Dedifferentiated amniotic fluid mesenchymal stem cell (primary cell): Measurements from ENCODE around the gene GRK5.

Experiments
- DNase-seq: peaks from one replicate; pipeline ENCODE4 v3.0.0-alpha.2; 2016; ENCODE audit errors: extremely low spot score

Gene GRK5

DNA sequence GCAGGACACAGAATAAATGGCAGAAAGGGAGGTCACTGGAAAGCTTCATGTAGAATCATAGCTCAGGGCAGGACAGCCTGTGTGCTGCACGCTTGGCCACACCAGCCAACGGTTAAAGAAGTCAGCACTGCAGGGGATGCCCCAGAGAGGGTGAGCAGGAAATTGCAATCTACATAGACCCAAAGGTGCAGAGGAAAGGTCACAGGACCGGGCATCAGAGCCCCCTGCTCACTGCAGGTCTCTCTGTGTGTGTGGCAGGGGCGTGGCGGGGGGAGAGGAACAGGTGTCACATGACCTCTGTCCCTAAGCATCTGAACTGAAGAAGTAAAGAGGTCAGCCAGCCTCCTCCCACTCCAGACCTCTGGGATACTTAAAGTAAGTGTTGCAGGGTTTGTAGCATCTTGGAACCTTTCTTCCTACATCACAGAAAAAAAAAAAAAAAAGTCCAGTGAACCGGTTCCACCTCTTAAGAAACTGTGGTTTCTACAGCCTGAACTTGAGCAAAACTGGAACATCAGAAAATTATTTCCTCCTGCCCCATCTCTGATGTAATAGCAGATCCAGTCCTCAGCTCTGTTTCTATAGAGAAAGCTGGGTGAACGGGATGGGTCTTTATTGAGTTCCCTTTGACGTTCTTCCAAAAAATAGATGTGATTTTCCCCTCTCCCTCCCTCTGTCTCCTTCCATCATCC lies 270.9 kb downstream of the GRK5 start:
- no peak for DNase-seq

- no peak for DNase-seq
Observed at GRCh38 chr10:119478811-119479341, 271.5 kb downstream of the GRK5 start.

DNA sequence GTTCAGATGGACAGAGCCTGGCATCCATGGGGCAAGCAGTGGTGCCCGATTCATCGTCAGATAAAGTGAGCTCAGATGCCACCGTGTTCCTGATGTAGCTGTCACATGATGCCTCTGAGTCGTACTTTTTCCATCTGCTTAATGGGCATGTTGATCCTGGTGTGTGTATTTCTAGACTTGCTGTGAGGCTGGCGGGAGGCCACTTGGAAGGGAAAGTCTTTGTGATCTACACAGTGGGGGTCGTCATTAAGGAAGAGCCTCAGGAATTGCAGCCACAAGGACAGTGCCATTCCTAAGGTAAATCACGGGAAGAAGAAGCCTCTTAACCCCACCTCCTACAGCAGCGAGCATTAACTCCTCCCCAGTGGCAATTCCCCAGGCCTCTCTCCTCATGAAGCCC lies 272.2 kb downstream of the GRK5 start:
- DNase-seq, result no peak

DNA sequence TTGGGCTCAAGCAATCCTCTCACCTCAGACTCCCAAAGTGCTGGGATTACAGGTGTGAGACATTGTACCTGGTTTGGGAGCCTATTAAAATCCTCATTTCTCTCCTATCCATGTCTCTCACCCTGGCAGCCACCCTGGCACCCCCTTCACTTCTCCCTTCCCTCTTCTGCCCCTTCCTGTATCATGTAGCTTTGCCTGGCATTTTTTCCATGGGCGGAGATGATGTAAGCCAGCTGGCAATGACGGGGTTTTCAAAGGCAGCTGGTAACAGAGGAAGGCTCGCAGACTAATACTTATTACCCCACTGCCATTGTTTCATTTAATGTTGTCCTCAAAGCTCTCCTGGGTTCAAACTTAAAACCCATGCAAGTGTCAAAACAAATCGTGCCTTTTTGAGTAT lies 273.3 kb downstream of the GRK5 start:
- DNase-seq, result no peak

DNA sequence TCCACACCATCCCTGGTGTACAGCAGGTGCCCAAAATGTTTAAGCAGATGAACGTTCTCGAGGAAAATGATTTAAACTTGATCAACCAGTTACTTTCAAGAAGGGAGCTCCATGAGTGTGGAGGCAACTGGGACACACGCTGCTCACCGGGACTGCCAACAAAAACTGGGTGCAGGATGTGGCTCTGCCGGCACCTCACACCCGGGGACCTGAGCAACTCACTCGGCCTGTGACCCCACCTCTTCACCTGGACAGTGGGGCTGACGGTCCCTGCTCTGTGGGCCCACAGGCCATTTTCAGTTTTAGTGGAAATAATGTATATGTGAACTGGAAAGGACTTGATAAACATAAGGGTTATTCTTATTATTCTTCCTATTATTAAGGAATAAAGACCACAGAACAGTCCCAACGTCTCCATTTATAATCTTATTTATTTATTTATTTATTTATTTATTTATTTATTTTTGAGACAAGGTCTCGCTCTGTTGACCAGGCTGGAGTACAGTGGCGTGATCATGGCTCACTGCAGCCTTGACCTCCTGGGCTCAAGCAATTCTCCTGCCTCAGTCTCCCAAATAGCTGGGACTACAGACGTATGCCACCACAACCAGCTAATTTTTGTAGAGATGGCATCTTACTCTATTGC lies 274.5 kb downstream of the GRK5 start:
- DNase-seq, result no peak

DNA sequence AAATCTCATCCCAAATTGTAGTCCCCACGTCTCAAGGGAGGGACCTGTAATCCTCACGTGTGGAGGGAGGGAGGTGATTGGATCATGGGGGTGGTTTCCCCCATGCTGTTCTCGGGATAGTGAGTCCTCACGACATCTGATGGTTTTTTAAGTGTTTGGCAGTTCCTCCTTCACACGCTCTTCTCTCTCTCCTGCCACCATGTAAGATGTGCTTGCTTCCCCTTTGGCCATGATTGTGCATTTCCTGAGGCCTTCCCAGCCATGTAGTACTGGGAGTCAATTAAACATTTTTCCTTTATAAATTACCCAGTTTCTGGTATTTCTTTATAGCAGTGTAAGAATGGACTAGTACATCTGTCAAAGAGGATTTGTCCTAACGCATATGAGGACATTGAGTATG lies 275.6 kb downstream of the GRK5 start:
- DNase-seq, result no peak

DNA sequence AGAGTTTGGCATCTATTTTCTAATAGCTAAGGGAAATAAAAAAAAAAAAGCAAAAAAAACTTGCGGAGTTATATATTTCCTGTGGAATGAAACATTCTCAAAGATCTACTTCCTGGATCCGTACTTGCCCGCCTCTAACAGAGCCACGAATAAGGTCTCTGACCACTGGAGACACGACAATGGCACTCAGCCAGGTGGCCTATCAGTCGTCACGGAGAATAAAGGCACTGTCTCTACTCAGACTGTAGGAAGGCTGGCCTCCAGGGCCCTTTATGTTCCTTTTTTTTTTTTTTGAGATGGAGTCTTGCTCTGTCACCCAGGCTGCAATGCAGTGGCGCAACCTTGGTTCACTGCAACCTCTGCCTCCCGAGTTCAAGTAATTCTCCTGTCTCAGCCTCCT lies 276.5 kb downstream of the GRK5 start:
- no peak for DNase-seq

GRCh38 chr10:119488675-119489074 lies 281.3 kb downstream of the GRK5 start:
- DNase-seq, result no peak

GRCh38 chr10:119489991-119490326 lies 282.6 kb downstream of the GRK5 start:
- no peak for DNase-seq

DNA sequence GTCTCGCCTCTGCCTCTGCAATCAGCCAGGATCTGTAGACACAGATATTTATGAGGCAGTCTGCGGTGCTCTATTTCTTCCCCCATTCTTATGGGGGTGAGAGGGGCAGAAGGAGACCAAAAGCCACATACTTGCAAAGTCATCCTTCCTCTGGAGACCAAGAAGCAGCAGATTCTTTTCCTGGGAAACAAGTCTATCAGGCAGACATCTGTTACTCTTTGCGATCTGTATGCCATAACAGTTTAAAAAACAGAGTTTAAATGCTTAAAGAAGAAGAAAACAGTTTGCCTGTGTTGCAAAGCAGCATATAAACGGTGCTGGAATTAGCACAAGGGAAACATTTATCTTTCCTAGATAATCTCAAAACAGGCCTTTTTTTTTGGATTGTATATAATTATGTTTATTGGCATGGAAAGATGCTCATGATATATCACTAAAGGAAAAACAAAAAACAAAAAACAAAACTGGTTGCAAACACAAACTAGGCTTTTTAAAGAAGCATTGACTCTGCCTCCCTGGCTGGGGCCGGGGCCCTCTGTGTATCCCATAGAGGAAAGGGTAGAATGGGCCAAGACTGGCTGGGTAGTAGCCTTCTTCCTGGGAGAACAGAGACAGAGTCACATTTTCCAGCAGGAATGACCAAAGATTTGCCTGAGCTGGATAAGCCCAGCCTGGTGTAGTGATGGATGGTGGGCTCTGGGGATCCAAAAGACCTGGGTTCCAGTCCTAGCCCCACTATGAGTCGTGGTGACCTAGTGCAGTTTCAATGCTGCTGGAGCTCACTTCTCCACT lies 284.8 kb downstream of the GRK5 start:
- DNase-seq, result no peak

- DNase-seq, result no peak
Observed at GRCh38 chr10:119493155-119493554, 285.8 kb downstream of the GRK5 start.

GRCh38 chr10:119494236-119495020 lies 287.1 kb downstream of the GRK5 start:
- no peak for DNase-seq

DNA sequence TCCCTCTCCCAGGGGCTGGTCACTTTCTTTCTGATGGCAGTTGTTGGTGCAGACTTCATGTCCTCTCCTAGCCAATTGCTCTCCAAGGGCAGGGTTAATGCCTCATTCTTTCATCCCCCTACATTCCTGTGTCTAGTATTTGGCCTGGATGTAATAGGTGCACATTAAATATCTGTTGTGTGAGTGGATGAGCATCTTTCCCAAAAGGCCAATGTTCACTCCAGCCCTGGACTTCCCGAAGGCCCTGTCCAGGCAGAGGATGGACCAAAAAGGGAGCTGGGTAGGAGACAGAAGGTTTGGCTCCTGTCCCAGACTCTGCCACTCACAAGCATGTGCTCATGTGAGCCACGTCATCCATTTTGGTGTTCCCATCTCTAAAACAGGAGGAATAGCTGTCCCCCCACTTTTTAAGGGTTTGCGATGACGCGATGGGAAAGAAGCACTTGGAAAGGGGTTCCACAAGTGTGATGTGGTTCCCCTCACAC lies 287.7 kb downstream of the GRK5 start:
- no peak for DNase-seq

- DNase-seq, result no peak
Observed at GRCh38 chr10:119495545-119495944, 288.2 kb downstream of the GRK5 start.

DNA sequence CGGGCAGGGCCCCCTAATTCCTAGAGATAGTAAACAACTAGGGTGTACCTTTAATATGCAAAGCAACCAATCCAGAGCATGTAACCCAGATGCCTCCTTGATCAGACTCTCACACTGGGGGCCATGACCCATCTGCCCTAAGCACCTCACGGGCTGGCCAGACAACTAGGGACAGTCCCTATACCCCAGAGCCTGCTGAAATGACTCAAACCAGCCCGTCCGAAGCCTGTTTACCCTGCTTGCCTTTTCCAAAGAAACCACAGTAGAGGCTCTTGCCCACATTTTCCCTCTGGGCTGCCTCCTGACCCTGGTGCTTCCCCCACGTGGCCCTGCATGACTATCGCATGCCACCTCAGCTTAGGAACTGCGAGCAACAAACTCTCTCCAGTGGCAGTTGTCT lies 288.9 kb downstream of the GRK5 start:
- no peak for DNase-seq

GRCh38 chr10:119497243-119497642 lies 289.9 kb downstream of the GRK5 start:
- no peak for DNase-seq

DNA sequence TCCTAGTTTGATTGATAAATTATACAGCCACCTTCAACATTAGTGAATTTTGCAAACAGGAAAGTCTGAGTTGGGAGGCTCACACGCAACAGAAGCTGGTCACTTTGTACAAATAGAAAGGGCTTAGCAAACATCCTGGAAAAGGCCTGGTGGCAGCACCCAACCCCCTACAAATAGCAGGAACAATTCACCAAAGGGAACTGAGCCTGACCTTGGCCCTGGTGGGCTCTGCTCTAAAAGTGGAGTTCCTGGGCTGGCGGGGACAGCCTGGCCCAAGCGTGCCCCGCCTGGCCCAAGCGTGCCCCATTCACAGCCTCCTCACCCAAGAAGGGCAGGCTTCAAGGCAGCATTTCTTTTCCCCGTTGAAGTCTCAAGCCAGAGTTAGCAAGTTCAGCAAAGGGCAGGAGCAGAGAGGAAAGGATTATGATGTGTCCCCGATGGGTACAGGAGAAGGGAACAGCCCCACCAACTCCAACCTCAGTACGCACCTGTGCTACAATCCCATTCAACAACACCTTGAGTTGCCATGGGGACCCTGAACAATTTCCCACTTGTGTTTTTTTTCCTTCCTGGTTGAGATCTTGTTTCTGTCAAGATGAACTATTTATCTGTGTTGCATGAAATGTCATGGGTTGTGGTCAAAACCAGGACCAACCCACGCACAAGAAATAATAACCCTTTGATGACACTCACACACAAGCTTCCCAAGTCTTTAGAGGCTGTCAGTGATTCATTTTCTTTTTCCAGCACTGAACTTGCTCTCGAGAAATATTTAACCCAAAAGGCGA lies 291.7 kb downstream of the GRK5 start:
- DNase-seq, result no peak

DNA sequence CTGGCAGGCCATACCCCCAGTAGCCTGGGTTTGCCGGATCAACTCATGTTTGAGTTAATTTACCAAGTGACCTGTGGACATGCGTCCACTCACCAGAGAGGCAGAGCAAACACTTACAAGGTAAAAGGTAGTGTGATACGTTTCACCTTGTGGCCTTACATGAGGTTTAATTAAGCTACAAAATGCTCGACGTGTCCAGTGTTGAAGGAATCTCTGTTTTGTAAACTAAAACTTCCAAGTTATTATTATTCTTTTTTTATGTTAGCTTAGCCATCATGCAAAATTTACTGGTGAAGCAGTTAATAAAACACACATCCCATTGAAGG lies 292.3 kb downstream of the GRK5 start:
- no peak for DNase-seq

DNA sequence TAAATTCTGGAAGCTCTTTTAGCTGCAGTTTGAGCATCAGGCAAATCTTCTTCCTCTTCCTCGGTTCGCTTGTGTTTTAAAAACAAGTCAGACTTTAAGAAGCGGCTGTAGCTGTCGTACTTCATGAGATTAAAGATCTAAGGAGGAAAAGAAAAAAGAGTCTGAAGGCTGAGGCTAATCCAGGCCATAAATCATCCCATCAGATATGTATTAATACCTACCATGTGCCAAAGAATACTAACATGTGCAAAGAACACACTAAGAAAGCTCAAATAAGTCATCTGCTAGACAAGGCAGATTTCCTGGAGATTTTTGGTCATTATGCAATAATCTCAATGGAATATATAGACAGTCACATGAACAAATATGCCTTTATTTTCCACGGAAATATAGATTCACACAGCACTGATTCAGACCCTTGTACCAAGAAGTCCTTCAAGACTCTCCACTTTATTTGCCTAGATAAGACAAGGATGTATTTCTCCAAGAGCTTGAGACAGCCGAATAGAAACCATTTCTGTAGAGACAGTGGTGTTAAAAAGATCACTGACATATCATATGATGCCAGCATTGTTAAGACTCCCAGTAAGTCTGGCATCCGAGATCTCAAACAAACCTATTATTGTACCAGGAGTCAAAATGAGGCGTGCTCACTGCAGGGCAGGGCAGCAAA lies 292.9 kb downstream of the GRK5 start:
- no peak for DNase-seq

DNA sequence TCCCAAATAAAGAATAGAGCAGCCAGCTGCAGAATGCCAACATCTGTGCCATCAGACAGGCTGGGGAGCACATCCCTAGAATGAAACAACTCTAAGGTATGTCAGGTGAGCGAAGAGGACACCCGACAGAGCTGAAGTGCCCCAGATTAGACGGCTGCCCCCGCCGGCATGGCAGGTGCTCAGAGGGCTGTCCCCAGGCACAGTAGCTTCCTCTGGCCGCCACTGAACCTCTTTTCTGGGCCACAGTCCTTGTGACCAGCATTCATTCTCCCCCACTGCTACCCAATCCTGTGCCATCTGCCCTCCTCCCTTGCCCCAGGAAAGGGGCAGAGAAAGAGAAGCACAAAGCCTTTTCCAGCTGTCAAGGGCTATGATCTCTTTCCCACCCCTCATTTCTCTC lies 293.4 kb downstream of the GRK5 start:
- DNase-seq, result no peak

DNA sequence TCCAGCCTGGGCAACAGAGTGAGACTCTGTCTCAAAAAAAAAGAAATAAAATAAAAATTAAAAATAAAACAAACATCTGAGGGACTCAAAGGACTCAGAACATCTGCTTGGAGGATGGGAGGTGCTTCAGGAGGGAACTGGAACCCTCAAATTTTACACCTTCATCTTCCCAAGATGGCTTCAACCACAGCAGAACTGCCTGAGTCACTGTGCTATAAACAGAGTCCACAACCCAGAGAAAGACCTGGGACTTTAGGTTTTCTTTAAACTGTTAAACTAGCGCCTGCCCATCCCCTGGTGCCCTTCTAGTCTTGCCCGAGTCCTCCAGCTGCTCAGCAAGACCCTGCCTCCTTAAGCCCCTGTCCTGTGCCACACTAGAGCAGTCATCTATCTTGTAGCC lies 294.3 kb downstream of the GRK5 start:
- DNase-seq, result no peak
